Stimulated activated naive CD8-positive, alpha-beta T cell treated with anti-CD3 and anti-CD28 coated beads, Interleukin-15, Interleukin-2, amounts not matched to agents 100 ng/mL and 50 ng/mL, for 24 hours (primary cell): ENCODE measurements around the gene DLG1.

ENCODE experiments used
- H3K27ac Mint-ChIP-seq: one replicate; pipeline ENCODE4 v1.8.0; 2021; ENCODE audit warnings: mild to moderate bottlenecking, mixed read lengths
- H3K27me3 Mint-ChIP-seq: one replicate; pipeline ENCODE4 v1.8.0; 2021; ENCODE audit warnings: mixed read lengths
- H3K36me3 Mint-ChIP-seq: one replicate; pipeline ENCODE4 v1.8.0; 2021; ENCODE audit warnings: low read depth, mixed read lengths
- H3K4me1 Mint-ChIP-seq: one replicate; pipeline ENCODE4 v1.8.0; 2021; ENCODE audit warnings: low read depth, mixed read lengths
- H3K4me3 Mint-ChIP-seq: one replicate; pipeline ENCODE4 v1.8.0; 2021; ENCODE audit warnings: mild to moderate bottlenecking, mixed read lengths
- H3K9me3 Mint-ChIP-seq: one replicate; pipeline ENCODE4 v1.8.0; 2021; ENCODE audit warnings: mixed read lengths

Gene DLG1

DNA sequence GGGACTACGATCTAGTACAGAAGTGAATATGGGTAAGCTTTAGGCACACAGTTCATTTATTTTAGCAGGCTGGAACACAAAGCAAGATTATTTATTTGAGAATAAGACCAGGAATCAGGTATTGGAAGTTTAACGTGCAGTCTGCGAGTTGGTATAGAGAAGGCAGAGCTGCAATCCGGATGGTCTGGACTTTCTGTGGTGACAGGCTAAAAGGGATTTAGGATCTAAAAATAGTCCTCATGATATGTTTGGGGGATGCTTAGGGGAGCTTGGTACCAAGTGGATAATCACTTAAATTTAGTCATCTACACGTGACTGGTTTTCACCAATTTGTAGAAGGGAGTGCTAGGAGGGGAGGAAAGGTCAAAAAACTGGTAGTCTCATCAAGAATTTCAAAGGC, 119.4 kb downstream of the DLG1 start:
- H3K9me3 Mint-ChIP-seq = no peaks in the 10 kb centered on the region
- peaks cover 12% of the 10 kb centered on the region for H3K4me1 Mint-ChIP-seq
- H3K36me3 Mint-ChIP-seq = peaks cover 15% of the 10 kb centered on the region
- H3K4me3 Mint-ChIP-seq = no peak overlapping the region
- H3K27me3 Mint-ChIP-seq = no peaks in the 10 kb centered on the region
- no peak overlapping the region for H3K27ac Mint-ChIP-seq

DNA sequence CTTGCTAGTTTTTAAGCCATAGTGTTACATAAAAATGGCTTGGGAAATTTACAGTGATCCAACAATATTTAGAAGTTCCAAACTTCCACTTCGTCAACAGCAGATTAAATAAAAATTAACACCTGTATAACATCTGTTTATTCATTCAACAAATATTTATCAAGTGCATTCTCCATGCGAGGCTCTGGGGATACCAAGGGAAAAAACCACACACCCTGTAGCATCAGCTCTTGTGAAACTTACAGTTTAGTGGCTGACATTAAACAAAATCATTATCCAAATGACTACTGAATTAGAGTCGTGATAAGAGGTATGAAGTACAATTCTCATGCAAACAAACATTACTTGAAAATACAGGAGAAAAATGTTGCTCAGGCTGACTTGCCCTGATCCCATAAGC, 122.9 kb downstream of the DLG1 start:
- Mint-ChIP-seq H3K4me3 (no peak overlapping the region), H3K27me3 (no peaks in the 10 kb centered on the region), H3K9me3 (no peaks in the 10 kb centered on the region), H3K27ac (no peak overlapping the region), H3K36me3 (peaks cover 18% of the 10 kb centered on the region), H3K4me1 (peaks cover 20% of the 10 kb centered on the region)

DNA sequence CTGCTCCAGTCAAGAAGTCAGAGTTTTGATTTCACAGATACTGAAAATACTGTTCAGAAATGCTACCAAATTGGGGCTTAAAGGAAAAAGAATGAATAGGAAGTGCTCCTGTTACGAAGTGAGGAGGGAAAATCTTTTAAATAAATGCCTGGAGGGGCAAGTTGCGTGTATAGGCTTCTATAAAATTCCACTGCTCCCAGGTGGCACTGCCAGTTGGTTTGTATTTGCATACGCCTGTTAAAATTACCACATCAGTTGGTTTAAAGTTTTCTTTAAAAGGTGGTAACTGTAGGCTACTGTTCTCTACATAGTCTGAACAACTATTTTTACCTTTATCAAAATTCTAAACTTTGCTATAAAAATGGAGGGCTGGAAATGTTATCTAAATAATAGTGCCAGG, 123.5 kb downstream of the DLG1 start:
- peaks cover 20% of the 10 kb centered on the region for H3K4me1 Mint-ChIP-seq
- no peak overlapping the region for H3K4me3 Mint-ChIP-seq
- no peaks in the 10 kb centered on the region for H3K9me3 Mint-ChIP-seq
- H3K36me3 Mint-ChIP-seq = peaks cover 22% of the 10 kb centered on the region
- no peaks in the 10 kb centered on the region for H3K27me3 Mint-ChIP-seq
- H3K27ac Mint-ChIP-seq = no peak overlapping the region

DNA sequence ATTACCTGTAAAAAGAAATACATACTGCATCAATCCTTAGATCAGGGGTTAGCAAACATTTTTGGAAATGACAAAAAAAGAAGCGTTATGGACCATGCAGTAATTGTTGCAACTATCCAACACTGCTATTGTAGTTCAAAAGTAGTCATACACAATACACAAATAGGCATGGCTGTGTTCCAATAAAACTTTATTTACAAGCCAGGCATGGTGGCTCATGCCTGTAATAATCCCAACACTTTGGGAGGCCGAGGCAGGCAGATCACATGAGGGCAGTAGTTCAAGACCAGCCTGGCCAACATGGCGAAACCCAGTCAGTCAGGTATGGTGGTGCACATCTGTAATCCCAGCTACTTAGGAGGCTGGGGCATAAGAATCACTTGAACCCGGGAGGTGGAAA, 124.8 kb downstream of the DLG1 start:
- peaks cover 23% of the 10 kb centered on the region for H3K4me1 Mint-ChIP-seq
- H3K27ac Mint-ChIP-seq = no peak overlapping the region
- no peaks in the 10 kb centered on the region for H3K27me3 Mint-ChIP-seq
- no peak overlapping the region for H3K4me3 Mint-ChIP-seq
- no peaks in the 10 kb centered on the region for H3K9me3 Mint-ChIP-seq
- peaks cover 22% of the 10 kb centered on the region for H3K36me3 Mint-ChIP-seq

DNA sequence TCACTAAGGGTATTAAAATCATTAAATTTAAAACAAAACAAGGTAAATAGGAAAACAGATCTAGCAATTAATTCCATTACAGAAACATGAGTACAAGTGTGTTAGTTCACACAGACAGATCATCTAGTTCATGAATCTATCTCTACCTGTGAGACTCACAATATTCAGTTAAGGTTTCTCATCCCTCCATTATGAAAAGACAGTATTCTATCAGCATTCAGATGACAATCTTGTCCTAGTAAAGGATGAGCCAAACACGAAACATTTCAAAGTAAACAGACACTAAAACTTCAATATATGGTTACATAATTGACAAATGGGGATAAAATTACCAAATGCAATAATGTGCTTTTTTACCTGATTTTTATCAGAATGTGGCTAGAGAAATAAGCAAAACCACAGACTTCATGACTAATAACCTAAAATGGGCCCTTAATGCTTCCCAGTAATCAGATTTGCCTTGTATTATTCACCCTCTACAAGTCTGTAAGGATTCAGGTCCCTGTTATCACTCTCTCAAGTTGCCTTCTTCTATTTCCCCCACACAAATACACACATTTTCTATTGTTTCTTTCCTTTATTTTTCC, 126.8 kb downstream of the DLG1 start:
- H3K27ac Mint-ChIP-seq = no peak overlapping the region
- no peaks in the 10 kb centered on the region for H3K9me3 Mint-ChIP-seq
- H3K27me3 Mint-ChIP-seq = no peaks in the 10 kb centered on the region
- peaks cover 20% of the 10 kb centered on the region for H3K36me3 Mint-ChIP-seq
- peaks cover 23% of the 10 kb centered on the region for H3K4me1 Mint-ChIP-seq
- no peak overlapping the region for H3K4me3 Mint-ChIP-seq

DNA sequence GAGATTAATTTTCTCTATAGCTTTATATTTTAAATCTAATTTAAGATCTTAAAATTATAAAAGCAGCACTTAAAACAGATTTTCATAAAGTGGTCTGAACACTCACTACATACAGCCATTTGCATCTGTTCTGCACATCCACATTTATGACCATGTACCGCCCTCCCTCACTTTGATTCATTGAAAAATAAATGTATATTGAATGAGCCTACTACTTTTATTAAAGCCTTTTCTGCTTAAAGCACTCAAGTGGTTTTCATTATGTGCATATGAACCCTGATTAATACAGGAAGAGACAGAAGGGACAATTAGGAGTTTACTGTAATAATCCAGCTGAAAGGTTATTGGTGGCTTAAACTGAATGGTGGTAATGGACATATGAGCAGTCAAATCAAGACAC, 129.4 kb downstream of the DLG1 start:
- Mint-ChIP-seq H3K27ac (no peak overlapping the region), H3K9me3 (no peaks in the 10 kb centered on the region), H3K4me3 (no peak overlapping the region), H3K4me1 (peaks cover 11% of the 10 kb centered on the region), H3K36me3 (peaks cover 34% of the 10 kb centered on the region), H3K27me3 (no peaks in the 10 kb centered on the region)

DNA sequence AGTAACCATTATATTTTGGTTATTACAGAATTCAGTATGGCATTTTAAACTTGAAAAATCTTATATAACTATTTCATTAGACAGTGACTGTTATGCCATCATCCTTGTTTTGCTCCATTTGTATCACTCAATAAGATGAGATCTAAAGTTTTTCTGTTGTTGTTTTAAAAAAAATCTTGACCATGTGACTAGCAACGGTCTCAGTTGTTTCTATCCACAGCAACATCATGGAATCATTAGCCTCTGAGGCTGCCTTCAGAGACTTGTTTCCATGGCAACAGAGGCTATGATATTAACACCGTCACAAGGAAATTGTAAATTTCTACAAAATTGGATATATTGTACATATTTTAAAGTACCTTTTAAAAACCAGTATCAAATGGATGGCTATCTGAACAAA, 129.8 kb downstream of the DLG1 start:
- peaks cover 38% of the 10 kb centered on the region for H3K36me3 Mint-ChIP-seq
- no peaks in the 10 kb centered on the region for H3K9me3 Mint-ChIP-seq
- no peaks in the 10 kb centered on the region for H3K27me3 Mint-ChIP-seq
- no peak overlapping the region for H3K27ac Mint-ChIP-seq
- peaks cover 11% of the 10 kb centered on the region for H3K4me1 Mint-ChIP-seq
- no peak overlapping the region for H3K4me3 Mint-ChIP-seq

DNA sequence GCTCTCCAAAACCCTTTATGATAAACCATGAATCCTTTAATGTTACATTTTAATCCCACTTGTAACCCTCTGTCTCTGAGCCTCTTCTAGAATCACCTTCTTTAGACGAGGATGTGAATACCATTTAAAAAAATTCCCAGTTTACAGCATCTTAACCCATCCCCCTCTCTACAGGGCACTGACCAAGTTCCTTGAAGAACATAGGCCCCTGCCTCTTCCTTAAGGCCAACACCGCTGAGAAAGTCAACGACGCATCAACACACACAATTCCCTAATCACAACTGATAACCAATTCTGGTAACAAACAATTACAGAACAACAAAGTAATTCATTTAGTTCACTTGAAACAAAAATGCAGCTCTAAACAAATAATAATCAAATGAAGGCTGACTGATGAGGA, 130.3 kb downstream of the DLG1 start:
- H3K27me3 Mint-ChIP-seq = no peaks in the 10 kb centered on the region
- peaks cover 43% of the 10 kb centered on the region for H3K36me3 Mint-ChIP-seq
- no peak overlapping the region for H3K4me3 Mint-ChIP-seq
- H3K27ac Mint-ChIP-seq = no peak overlapping the region
- no peaks in the 10 kb centered on the region for H3K9me3 Mint-ChIP-seq
- H3K4me1 Mint-ChIP-seq = peaks cover 14% of the 10 kb centered on the region

DNA sequence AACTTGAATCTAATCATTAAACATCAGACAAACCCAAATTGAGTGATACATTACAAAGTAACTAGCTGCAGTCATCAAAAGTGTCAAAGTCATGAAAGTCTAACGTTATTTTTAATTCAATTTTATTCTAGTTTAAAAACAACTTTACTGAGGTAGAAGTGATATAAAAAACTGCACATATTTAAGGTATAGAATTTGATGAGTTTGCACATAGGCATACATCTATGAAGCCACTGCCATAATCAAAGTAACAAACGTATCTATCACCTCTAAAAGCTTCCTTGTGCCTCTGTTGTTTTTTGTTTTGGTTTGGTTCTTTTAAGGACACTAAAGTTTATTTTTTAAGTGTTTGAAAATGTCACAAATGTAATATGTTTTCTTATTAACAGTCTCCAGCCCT, 130.9 kb downstream of the DLG1 start:
- Mint-ChIP-seq H3K9me3 (no peaks in the 10 kb centered on the region), H3K4me3 (no peak overlapping the region), H3K27me3 (no peaks in the 10 kb centered on the region), H3K4me1 (peaks cover 18% of the 10 kb centered on the region), H3K27ac (no peak overlapping the region), H3K36me3 (peaks cover 48% of the 10 kb centered on the region)

DNA sequence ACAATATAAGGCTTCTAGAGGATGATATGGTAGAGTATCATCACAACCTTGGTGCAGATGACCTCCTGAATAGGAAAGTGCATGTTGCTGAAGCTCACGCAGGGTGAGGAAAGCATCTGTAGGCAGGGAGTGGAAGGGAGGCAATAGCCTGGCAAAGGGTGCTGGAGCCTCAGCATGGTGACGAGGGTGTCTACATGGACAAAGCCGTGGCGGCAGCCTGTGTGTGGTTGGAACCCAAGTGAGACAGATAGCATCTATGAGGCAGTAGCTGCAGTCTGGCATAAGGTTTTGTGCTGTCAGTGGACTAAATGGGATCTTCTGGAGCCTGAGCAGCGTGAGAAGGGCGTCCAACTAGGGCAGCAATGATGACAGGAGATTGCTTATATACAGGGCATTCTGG, 132.5 kb downstream of the DLG1 start:
- H3K27ac Mint-ChIP-seq = no peak overlapping the region
- no peaks in the 10 kb centered on the region for H3K27me3 Mint-ChIP-seq
- H3K9me3 Mint-ChIP-seq = no peaks in the 10 kb centered on the region
- H3K4me1 Mint-ChIP-seq = peaks cover 10% of the 10 kb centered on the region
- peaks cover 48% of the 10 kb centered on the region for H3K36me3 Mint-ChIP-seq
- no peak overlapping the region for H3K4me3 Mint-ChIP-seq

DNA sequence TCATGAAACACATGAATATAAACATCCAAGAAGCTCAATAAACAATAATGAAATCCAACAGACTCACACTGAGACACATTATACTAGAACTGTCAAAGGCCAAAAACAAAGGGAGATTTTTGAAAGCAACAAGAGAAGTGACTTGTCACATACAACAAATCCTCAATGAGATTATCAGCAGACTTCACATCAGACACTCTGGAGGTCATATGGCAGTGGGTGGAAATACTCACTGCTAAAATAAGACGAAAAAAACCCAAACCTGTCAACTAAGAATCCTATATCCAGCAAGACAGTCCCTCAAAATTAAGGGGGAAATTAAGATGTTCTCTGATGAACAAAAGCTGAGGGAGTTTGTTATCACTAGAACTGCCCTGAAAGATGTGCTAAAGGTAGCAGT, 143.4 kb downstream of the DLG1 start:
- H3K27me3 Mint-ChIP-seq = no peaks in the 10 kb centered on the region
- H3K27ac Mint-ChIP-seq = no peak overlapping the region
- peaks cover 32% of the 10 kb centered on the region for H3K9me3 Mint-ChIP-seq
- H3K4me1 Mint-ChIP-seq = peaks cover 4% of the 10 kb centered on the region
- H3K4me3 Mint-ChIP-seq = no peak overlapping the region
- H3K36me3 Mint-ChIP-seq = peaks cover 64% of the 10 kb centered on the region

DNA sequence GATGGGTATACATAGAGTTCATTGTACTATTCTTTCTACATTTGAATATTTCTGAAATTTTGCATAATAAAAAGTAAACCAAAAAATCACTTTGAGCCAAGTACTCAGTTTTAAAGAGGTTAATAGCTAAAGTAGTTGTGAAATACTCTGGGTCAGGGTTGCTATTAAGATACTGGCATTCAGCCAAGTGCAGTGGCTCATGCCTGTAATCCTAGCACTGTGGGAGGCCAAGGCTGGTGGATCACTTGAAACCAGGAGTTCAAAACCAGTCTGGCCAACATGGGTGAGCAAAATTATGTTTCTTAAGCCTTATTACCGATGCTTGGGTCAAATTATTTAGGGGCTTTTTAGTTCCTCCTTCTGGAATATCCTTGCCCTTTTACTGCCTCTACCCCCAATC, 146.8 kb downstream of the DLG1 start:
- Mint-ChIP-seq H3K9me3 (peaks cover 16% of the 10 kb centered on the region), H3K36me3 (peaks cover 48% of the 10 kb centered on the region), H3K4me1 (peaks cover 7% of the 10 kb centered on the region), H3K27me3 (no peaks in the 10 kb centered on the region), H3K4me3 (no peak overlapping the region), H3K27ac (no peak overlapping the region)

DNA sequence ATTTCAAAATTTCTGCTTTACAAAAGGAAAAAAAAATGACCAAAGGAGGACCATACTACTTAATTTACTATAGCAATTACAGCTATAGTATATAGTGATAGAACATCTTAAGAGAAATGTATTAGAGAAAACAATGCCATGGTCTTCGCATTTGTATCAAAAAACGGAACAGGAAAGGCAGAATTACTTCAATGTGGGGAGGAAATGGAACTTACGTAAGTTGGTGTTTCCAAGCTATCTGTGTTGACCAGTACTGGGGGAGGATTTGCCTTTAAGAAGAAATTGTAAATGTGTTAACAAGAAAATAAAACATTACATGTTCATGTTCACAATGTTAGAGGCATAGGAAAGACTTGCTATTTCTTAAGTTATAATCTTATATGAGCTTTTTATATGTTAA, 148.9 kb downstream of the DLG1 start:
- peaks cover under 1% of the 10 kb centered on the region for H3K9me3 Mint-ChIP-seq
- H3K4me1 Mint-ChIP-seq = peaks cover 13% of the 10 kb centered on the region
- H3K36me3 Mint-ChIP-seq = peaks cover 34% of the 10 kb centered on the region
- no peaks in the 10 kb centered on the region for H3K27me3 Mint-ChIP-seq
- H3K4me3 Mint-ChIP-seq = no peak overlapping the region
- no peak overlapping the region for H3K27ac Mint-ChIP-seq

DNA sequence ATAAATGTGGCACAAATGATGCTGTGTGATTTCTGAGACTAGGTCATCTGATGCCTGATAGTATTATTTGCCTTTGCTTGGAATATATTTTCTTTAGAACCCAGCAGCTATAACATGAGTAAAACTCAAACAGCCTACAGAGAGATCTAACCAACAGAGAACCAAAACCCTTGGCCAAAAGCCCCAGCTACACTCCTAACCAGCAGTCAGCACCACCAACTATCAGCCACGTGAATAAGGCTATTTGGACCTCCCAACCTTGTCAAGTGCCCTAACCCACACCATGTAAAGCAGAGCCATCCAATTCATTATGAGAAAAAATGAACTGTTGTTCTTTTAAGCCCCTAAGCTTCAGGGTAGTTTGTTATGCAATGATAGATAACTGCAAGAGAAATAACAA, 154.2 kb downstream of the DLG1 start:
- H3K27ac Mint-ChIP-seq = no peak overlapping the region
- peaks cover 42% of the 10 kb centered on the region for H3K36me3 Mint-ChIP-seq
- peaks cover 20% of the 10 kb centered on the region for H3K4me1 Mint-ChIP-seq
- H3K27me3 Mint-ChIP-seq = no peaks in the 10 kb centered on the region
- H3K4me3 Mint-ChIP-seq = no peak overlapping the region
- H3K9me3 Mint-ChIP-seq = no peaks in the 10 kb centered on the region

DNA sequence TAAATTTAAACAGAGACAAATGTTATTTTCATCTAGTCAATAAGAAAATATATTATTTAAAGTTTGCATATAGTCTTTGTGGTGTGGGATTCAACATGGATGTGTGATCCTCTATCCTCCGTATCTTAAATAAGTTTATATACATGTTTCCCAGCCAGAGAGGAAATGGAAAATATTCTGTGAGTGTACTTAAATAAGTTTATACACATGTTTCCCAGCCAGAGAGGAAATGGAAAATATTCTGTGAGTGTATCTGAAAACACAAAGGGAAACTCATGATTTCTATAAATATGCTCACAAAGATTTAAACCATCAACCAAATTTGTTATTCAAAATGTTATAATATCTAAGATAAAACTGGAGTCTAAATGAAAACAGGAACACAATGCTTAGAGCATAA, 158.8 kb downstream of the DLG1 start:
- Mint-ChIP-seq H3K4me1 (peaks cover 11% of the 10 kb centered on the region), H3K9me3 (peaks cover 20% of the 10 kb centered on the region), H3K27me3 (no peaks in the 10 kb centered on the region), H3K36me3 (peaks cover 59% of the 10 kb centered on the region), H3K27ac (peak overlapping the region; percentile 51), H3K4me3 (no peak overlapping the region)

DNA sequence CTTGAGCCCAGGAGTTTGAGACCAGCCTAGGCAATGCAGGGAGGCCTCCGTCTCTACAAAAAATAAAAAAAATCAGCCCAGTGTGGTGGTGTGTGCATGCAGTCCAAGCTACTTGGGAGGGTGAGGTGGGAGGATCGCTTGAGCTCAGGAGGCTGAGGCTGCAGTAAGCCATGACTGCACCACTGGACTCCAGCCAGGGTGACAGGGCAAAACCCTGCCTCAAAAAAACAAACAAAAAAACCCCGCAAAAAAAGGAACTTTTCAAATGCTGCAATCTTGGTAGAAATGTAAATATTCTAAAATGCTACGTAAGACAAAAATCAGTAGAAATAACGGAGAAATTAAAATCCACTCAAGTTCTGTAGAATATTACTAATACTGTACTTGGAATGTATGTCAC, 160.7 kb downstream of the DLG1 start:
- Mint-ChIP-seq H3K9me3 (peaks cover 22% of the 10 kb centered on the region), H3K27me3 (no peaks in the 10 kb centered on the region), H3K4me1 (peaks cover 11% of the 10 kb centered on the region), H3K36me3 (peaks cover 65% of the 10 kb centered on the region), H3K4me3 (no peak overlapping the region), H3K27ac (no peak overlapping the region)
